NCI-H2107 treated with DMSO at 0.1 percent for 48 hours (cell line): ENCODE results near the gene GLO1.
"Not testable (repeated sequence)": the region's sequence is repeated elsewhere in the genome, so short reads cannot be mapped to it uniquely, and the experiment has no call there.

Experiments
- DNase-seq: peaks from one replicate; lab custom pipeline; 2025; ENCODE audit not compliant: unreplicated experiment; lab: John Stamatoyannopoulos, UW

Gene GLO1

GRCh38 chr6:38708496-38708895 is 5.6 kb upstream of the GLO1 start:
- DNase-seq: no peak

- no peak for DNase-seq
Measured at GRCh38 chr6:38705924-38706323, 3.0 kb upstream of the GLO1 start.

- no peak for DNase-seq
Measured at GRCh38 chr6:38703949-38704590, 1.1 kb upstream of the GLO1 start.

- DNase-seq: no peak
Measured at GRCh38 chr6:38701551-38701950, 1.4 kb downstream of the GLO1 start.

GRCh38 chr6:38699702-38700101 is 3.2 kb downstream of the GLO1 start:
- DNase-seq: not testable (repeated sequence)

GRCh38 chr6:38697846-38698245 is 5.1 kb downstream of the GLO1 start:
- no peak for DNase-seq

DNA sequence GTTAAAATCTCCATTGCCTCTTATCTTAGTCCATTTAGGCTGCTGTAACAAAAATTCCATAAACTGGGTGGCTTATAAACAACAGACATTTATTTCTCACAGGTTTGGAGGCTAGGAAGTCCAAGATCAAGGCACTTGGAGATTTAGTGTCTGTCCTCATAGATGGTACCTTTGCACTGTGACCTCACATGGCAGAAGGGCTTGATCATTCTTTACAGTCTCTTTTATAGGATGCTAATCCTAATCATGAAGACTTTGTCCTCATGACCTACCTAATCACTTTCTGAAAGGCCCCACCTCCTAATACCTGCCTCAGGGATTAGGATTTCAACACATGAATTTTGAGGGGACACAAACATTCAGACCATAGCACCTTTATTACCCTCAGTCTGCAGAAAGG is 6.6 kb downstream of the GLO1 start:
- DNase-seq: no peak

GRCh38 chr6:38695933-38696332 is 7.0 kb downstream of the GLO1 start:
- no peak for DNase-seq

DNA sequence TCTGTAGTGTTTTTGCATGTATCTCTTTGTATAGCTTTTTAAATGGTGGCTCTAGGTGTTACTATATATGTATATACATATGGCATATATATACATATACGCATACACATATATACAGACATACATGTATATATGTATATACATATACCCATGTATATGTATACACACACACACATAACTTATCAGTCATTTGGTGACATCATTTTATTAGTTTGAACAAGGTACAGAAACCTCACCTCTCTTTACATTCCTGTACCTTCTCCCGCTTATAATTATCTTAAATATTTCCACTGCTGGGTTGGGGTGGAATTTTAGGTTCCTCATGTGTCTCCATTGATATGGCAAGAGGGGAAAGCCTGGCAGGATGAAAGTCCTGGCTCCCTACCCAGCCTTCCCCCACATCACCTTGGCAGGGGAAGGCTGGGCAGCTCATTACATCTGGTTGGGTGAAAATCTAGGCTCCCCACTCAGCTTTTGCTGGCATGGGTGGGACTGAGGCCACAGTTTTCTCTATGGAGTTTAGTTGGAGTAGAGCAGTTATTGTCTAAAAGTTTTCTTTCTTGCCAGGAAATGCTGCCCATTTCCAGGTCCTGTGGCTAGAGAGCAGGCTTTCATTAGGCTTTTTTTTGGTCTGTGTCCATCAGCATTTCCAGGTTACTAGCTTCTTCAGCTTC is 7.6 kb downstream of the GLO1 start:
- DNase-seq: no peak

GRCh38 chr6:38688579-38689087 is 14.3 kb downstream of the GLO1 start:
- DNase-seq: no peak

- DNase-seq: no peak
Measured at GRCh38 chr6:38687549-38687948, 15.4 kb downstream of the GLO1 start.

- no peak for DNase-seq
Measured at GRCh38 chr6:38687043-38687353, 15.9 kb downstream of the GLO1 start.

- DNase-seq: no peak
Measured at GRCh38 chr6:38686270-38687042, 16.5 kb downstream of the GLO1 start.

DNA sequence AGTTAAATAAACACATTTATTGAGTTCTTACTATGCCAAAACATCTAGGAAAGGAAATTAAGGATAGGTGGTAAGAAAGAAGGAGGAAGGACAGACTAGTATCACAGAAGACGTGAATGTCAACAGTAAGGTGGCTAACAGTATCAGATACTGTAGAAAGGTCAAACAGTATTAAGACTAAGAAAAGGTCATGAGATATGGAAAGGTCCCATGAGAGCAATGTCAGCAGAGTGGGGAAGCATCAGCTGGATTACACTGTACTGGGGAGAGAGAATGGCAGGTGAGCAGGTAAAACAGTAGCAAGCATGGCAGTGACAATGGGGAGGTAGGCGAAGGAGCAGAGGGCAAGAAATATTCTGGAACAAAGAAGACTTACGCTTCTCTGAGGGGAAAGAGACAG is 18.0 kb downstream of the GLO1 start:
- DNase-seq: no peak

- no peak for DNase-seq
Measured at GRCh38 chr6:38684237-38684636, 18.7 kb downstream of the GLO1 start.

DNA sequence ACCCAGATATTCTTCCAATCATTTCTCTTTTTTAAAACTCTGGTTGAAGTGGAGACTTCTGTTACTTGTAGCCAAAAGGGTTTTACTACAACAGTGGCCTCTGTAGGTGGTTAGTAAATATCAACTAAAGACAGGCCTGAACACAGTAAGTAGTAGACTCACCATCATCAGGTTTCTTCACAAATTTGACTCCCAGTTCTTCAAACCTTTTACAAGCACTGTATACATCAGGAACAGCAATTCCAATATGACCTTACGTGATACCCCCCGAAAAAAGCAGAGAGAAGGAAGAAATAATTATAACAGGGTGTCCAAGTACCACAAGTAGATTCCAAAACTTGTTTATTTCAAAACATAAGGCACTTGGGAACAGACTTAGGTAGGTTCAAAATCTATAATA is 21.1 kb downstream of the GLO1 start:
- DNase-seq: no peak

DNA sequence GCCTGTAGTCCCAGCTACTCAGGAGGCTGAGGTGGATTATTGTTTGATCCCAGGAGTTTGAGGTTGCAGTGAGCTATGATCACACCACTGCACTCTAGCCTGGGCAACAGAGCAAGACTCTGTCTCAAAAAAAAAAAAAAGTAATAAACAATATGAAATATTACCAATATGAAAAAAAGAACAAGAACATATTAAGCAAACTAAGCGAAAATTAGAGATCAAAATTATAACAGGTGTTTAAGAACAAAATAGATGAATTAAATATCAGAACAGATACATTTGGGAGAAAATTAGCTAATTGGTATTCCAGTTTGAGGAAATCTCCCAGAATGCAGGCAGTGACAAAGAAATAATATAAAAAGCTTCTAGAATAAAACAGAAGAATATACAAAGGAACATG is 23.3 kb downstream of the GLO1 start:
- DNase-seq: no peak

DNA sequence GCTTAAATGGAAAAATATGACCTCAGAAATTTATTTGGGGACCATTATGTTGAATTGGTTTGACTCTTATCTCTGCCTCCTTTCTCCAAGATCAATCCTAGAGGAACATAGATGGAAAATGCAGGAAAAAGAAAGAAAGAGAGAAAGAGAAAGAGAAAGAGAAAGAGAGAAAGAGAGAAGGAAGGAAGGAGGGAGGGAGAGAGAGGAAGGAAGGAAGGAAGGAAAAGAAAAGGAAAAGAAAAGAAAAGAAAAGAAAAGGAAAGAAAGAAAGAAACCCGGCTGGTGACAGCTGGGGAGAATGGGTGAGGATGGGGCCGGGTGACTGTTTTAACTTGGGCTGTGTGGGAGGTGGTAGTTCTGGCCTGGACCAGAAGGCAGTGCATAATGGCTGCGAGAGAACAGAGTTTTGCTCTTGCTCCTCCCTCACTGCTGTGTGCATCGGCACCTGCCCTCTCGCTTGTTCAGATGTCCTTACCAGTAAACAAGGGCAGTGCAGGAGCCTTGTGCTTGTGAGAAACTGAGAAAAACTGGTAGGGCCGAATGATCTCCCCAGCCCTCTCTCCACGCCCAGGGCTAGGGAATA is 24.7 kb downstream of the GLO1 start:
- no peak for DNase-seq

DNA sequence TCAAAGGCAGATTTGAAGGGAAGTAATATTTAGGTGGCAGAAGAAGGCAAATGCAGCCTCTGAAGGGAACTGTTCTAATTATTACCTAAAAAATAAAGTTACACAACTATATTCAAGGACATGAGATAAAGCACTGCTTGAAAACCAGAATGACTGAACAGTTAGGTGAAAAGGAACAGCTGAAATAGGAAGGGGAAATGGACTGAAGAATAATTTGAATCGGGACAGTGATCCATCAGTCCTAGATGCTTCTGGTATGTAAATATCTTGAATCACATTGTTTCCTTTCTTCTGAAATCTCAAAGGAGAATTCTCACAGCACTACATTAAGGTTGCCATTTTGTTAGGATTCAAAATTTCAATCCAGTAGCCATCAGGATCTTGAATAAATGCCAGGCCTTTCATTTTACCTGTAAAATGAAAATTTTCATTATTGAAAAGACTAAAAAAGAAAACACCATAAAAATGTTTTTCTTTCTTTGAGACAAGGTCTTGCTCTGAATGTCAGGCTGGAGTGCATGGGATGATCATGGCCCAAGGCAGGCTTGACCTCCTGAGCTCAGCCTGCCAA is 25.9 kb downstream of the GLO1 start:
- DNase-seq: no peak

GRCh38 chr6:38676236-38676973 is 26.5 kb downstream of the GLO1 start:
- DNase-seq: no peak
